ENCODE data around the gene BUD13.

BUD13 gene

DNA sequence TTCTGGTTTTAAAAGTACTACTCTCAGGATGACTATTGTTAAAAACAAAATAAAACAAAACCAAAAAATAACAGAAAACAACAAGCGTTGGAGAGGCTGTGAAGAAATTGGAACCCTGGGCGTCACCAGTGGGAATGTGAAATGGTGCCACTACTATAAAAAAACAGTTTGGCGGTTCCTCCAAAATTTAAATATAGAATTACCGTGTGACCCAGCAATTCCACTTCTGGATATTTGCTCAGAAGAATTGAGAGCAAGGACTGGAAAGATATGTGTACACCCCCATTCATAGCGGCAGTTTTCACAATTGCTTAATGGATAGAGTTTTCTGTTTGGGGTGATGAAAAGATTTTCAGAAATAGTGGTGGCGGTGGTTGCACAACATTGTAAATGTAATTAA is 41.7 kb upstream of the BUD13 start:
- TF ChIP-seq SIN3A (IDR thresholded peaks at IDR 0.05; ENCODE audit: borderline replicate concordance, insufficient read depth, low read length) (no peak), POLR2AphosphoS5 (IDR thresholded peaks at IDR 0.05; ENCODE audit: low read depth, low read length) (no peak), FOXP2 (optimal IDR thresholded peaks at IDR 0.05; ENCODE audit: borderline replicate concordance, extremely low read depth, extremely low read length, insufficient read depth) (no peak), TAF1 (IDR thresholded peaks at IDR 0.05; ENCODE audit: borderline replicate concordance, insufficient read depth, low read length) (no peak), REST (IDR thresholded peaks at IDR 0.05; ENCODE audit: insufficient read depth in 1 of 2, low read depth in 2 of 2, low read length in 2 of 2) (no peak)

- TF ChIP-seq FOXP2 (optimal IDR thresholded peaks at IDR 0.05; ENCODE audit: borderline replicate concordance, extremely low read depth, extremely low read length, insufficient read depth) = no peak
- no peak for TF ChIP-seq SIN3A (IDR thresholded peaks at IDR 0.05; ENCODE audit: borderline replicate concordance, insufficient read depth, low read length)
- no peak for TF ChIP-seq TAF1 (IDR thresholded peaks at IDR 0.05; ENCODE audit: borderline replicate concordance, insufficient read depth, low read length)
- no peak for TF ChIP-seq POLR2AphosphoS5 (IDR thresholded peaks at IDR 0.05; ENCODE audit: low read depth, low read length)
Measured at GRCh38 chr11:116813781-116814471, 41.1 kb upstream of the BUD13 start.

DNA sequence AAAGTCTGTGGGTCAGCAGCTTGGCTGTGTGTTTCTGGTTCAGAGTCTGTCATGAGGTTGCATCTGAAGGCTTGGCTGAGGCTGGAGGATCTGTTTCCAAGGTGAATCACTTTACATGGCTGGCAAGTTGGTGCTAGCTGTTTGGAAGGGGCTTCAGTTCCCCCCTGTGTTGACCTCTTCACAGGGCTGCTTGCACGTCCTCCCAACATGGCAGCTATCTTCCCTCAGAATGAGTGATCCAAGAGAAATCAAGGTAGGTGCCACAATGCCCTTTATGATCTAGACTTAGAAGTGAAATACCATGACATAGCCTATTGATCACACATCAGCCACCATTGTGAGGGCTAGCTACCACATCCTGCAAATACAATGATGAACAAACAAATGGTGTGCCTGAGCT is 40.4 kb upstream of the BUD13 start:
- TF ChIP-seq TAF1 (IDR thresholded peaks at IDR 0.05; ENCODE audit: borderline replicate concordance, insufficient read depth, low read length) (no peak), FOXP2 (optimal IDR thresholded peaks at IDR 0.05; ENCODE audit: borderline replicate concordance, extremely low read depth, extremely low read length, insufficient read depth) (no peak), SIN3A (IDR thresholded peaks at IDR 0.05; ENCODE audit: borderline replicate concordance, insufficient read depth, low read length) (no peak), POLR2AphosphoS5 (IDR thresholded peaks at IDR 0.05; ENCODE audit: low read depth, low read length) (no peak), REST (IDR thresholded peaks at IDR 0.05; ENCODE audit: insufficient read depth in 1 of 2, low read depth in 2 of 2, low read length in 2 of 2) (no peak)

DNA sequence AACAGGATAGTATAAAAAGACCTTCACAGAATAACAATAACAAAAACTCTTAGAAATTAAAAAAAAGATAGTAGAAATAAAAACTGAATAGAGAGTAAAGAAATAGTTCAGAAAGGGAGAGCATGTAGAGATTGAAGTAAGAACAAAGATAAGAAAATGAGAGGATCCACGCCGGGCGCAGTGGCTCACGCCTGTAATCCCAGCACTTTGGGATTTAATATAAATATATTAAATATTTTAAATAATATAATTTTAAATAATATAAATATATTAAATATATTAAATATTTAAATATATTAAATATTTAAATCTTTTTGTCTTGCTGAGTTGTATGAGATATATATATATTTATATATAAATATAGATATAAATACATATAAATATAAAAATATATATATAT is 39.3 kb upstream of the BUD13 start:
- no peak for TF ChIP-seq REST (IDR thresholded peaks at IDR 0.05; ENCODE audit: insufficient read depth in 1 of 2, low read depth in 2 of 2, low read length in 2 of 2)
- no peak for TF ChIP-seq SIN3A (IDR thresholded peaks at IDR 0.05; ENCODE audit: borderline replicate concordance, insufficient read depth, low read length)
- TF ChIP-seq POLR2AphosphoS5 (IDR thresholded peaks at IDR 0.05; ENCODE audit: low read depth, low read length) = no peak
- no peak for TF ChIP-seq FOXP2 (optimal IDR thresholded peaks at IDR 0.05; ENCODE audit: borderline replicate concordance, extremely low read depth, extremely low read length, insufficient read depth)
- no peak for TF ChIP-seq TAF1 (IDR thresholded peaks at IDR 0.05; ENCODE audit: borderline replicate concordance, insufficient read depth, low read length)

GRCh38 chr11:116811194-116811593 is 38.4 kb upstream of the BUD13 start:
- TF ChIP-seq POLR2AphosphoS5 (IDR thresholded peaks at IDR 0.05; ENCODE audit: low read depth, low read length) (no peak), TAF1 (IDR thresholded peaks at IDR 0.05; ENCODE audit: borderline replicate concordance, insufficient read depth, low read length) (no peak), SIN3A (IDR thresholded peaks at IDR 0.05; ENCODE audit: borderline replicate concordance, insufficient read depth, low read length) (no peak), REST (IDR thresholded peaks at IDR 0.05; ENCODE audit: insufficient read depth in 1 of 2, low read depth in 2 of 2, low read length in 2 of 2) (no peak), FOXP2 (optimal IDR thresholded peaks at IDR 0.05; ENCODE audit: borderline replicate concordance, extremely low read depth, extremely low read length, insufficient read depth) (no peak)
